CD4-positive, alpha-beta T cell treated with Interleukin-12 subunit alpha and Interleukin-12 subunit beta, for 1 hour (primary cell): ENCODE measurements around the gene KCNMA1.

Source experiments
- DNase-seq: peaks from one replicate; pipeline ENCODE4 v3.0.0-alpha.2; 2020

The KCNMA1 gene

DNA sequence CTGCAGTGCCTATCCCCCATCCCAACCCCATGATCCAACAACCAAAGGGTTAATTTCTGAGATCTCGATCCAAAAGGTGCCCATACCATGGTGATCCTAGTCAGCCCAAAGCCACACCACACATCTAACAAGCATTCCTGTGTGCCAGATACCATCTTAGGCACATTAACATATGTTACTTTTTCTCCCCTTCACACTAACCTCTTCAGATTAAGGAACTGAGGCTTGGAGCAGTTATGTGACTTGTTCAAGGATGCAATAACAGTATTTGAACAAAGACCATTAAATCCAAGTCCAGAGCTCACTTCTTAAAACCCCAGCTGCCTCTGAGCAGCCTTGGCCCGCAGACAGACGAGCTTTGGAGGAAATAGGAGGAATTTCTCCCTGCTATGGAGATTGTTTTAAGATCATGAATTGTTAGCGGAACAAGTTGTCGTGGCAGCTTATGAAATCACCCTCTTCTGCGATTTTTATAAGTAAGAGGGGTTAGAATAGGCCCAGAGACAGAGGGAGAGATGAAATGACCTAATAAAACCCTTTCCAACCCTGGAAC, 327.2 kb downstream of the KCNMA1 start:
- DNase-seq: no peak

DNA sequence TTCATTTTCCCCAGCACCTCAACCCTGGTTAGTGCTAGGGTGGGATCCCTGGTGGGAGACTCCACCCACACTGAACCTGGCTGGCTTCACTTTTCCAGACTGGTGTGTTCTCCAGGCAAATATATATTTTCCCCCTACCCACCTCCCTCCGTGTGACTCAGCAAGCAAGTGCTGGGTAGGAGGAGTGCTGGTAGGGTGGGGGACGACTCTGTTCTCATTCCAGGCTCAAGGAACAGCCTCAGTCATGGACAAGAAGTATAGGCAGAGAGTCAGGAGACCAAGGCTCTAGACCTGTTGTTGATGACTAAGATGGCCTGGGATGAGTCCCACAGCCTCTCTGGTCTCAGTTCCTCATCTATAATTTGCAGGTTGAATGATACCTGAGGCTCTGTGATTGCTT, 328.1 kb downstream of the KCNMA1 start:
- DNase-seq: no peak

DNA sequence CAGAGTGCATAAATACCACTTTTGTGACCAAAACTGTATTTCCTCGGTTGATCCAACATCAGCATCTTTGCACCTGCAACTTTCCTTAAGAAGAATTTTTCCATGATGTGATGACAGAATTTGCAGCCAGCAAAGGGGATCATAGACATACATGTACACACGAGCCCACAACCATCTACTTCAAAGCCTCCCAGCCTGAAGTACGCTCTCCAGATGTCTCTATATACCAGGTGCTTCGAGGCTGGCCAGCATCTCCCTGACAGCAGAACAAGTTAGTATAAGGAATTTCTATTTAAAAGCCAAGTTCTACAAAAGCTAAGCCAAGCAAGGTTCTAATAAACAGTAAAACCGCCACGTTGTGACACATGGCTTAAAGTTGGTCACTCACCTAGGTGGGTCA, 328.5 kb downstream of the KCNMA1 start:
- no peak for DNase-seq

DNA sequence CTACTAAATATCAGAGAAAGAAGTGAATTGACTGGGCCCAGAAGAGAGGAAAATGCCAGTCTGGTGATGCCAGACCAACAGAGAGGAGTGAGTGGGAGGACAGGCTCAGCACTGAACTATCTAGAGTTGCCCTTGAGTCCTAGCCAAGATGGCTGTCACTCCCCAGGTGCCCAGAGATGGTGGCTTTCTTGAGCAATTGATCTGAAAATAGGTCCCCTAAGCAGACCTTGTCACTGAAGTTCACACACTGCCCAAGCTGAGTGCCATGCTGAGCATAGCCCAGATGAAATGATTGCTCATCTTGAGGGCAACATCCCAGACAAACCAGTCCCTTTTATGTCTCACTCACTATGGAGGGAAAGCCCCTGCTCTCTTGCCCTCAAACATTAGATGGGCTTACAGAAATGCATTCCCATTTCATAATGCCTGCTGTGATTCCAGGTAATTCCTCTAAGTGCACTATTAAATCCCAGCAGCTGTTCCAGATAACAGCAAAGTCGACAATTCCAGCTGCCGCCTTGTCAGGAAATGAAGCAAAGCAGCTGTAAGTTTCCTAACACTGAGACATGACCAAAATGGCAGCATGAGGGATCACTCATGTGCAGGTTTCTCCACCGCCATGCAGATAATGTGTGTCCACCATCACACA, 329.4 kb downstream of the KCNMA1 start:
- DNase-seq: no peak

DNA sequence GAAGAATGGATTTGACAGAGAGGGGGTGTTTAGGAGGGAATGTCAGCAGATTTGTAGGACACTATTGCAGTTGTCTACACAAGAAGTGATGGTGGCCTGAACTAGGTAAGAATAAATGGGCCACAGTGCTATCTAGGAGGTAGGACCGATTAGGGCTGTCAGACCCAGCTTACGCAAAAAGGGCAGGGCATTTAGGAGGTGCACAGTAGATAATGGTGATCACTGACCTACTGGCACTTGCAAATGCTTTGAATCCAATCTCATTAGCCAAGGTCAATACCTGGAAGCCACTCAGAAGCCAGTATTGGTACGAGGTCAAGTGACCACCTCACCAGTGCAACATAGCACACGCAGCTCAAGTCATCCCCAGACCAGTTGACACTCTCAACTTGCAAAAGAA, 330.9 kb downstream of the KCNMA1 start:
- DNase-seq: no peak

DNA sequence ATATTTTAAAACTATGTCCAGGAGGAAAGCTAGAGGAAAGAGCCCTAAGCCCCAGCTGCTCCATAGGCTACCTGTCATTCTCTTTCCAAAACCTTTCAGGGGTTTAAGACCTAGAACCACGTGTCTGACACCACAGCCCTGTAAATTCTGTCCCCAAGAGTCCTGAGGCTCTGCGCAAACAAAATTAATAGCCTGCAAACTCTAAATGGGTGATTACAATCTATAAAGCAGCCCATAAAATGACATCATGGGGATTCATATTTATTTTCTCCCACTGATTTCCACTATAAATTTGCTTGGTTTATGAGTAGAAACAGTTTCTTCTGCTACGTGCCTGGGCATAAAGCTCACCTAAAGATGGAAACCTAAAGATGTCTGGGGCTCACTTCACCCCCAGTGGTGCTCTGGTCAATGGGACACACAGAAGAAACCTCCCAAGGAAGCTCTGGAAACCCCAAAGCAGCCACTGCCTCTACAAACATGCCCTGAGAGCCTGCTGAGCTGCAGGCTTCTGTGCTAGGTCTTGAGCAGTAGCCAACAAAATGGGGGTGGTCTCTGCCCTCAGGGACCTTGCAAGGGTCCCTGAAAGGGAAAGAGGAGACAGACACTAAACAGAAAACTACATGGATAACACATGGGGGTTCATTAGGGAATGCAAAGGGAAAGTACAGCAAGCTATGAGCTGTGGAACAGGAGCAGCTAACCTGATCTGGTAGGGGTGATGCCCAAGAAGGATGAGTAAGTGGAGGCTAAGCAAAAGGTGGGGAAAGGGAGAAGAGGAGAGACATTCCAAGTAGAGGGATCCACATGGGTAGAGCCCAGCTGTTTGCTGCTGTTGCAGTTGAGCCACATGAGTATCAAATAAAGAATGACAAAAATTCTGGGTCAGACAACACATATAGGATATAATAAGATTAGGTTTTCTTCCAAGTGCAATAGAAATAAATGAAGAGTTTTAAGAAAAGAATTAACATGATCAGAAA, 331.7 kb downstream of the KCNMA1 start:
- DNase-seq: no peak

DNA sequence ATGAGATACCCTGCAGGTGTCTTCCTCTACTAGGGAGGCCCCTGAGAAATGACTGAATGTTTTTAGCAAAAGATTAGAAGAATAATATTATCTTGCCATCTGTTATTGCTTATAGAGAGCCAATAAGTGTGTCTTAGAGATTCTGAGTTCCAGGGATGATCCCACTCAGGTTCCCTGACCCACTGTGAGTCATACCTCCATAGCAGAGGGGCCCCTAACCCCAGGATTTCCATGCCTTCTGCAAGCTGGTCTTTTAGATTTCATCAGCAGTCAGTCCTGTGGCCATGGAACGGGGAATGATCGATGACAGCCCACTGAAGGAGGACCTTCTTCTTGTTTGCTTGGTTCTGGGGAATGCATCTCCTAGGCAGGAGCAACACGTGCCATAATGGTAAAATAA, 333.4 kb downstream of the KCNMA1 start:
- no peak for DNase-seq

DNA sequence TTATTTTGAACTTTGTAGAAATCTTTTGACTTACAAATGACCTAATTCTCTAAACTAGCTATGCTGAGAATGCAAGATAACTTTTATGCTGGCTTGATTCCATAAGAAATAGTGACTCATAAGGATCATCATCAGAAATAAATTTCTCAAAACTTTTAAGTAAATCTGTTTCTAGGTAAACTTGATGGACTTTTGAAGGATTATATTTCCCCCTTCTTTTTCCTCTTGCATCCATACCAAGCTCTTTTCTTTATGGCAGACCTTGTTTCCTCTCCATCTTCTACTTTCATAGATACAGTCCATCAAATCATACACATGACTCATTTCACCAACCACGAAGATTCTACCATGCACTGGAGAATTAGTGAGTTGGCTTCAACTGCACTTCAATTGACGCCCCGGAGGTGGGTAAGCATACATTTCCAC, 336.3 kb downstream of the KCNMA1 start:
- DNase-seq: no peak

DNA sequence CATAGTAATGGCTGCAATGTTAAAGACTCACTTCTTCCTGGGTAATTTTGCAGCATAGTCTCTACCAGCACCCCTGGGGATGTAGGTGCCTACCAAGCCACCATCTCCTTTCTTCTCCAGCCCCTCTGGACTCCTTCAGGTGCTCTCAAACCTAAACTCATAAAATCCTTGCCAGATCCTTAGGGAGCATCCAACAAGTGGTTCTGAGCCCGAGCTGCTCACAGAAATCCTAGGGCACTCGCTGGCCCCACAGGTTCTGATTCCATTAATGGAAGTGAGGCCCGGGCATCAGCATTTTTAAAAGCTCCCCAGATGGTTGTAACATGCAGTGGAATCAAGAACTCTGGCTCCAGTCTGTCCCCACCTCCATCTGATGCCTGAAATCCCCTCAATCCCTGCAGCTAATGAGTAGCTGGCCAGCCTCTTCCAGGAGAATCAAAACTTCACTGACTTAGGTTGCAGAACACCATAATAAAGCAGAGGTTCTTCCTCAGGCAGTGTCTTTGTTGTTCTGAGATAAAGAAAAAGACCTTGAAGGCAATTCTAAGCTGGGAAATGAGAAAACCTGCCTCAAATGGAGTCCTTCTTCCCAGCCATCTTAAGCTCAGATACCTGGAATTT, 336.8 kb downstream of the KCNMA1 start:
- DNase-seq: no peak

DNA sequence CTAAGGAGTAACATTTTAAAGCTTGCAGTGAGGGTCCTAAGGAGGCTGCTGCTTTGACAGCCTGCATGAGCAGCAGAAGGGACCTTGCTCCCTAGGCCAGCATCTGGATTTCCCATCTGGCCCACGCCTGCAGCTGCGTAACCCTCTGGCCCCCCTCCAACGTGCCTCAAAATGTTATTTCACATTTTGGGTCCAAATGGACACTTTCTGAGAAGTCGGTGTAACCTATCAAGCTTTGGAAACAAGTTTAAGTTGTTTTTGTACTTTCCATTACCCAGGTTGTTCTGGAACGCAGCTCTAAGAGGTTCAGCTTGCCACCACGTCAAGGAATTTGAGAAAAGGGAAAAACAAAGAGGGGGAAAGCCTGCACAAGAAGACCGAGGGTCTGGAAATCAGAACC, 338.3 kb downstream of the KCNMA1 start:
- no peak for DNase-seq

DNA sequence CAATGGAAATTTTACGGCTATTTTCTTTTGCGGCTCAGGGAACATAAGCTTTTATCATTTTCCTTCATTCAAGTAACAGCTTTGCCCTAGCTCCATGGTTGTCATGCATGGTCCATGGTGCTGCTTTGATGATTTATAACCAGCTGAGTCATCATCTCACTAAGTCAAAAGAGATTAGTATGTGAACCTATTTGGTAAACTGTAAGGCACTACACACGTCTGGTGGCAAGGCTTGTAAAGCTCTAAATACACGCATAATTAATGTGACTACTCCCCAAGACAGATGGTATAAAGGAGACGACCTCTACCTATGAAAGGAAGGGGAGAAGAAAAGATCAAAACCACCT, 340.2 kb downstream of the KCNMA1 start:
- DNase-seq: no peak

DNA sequence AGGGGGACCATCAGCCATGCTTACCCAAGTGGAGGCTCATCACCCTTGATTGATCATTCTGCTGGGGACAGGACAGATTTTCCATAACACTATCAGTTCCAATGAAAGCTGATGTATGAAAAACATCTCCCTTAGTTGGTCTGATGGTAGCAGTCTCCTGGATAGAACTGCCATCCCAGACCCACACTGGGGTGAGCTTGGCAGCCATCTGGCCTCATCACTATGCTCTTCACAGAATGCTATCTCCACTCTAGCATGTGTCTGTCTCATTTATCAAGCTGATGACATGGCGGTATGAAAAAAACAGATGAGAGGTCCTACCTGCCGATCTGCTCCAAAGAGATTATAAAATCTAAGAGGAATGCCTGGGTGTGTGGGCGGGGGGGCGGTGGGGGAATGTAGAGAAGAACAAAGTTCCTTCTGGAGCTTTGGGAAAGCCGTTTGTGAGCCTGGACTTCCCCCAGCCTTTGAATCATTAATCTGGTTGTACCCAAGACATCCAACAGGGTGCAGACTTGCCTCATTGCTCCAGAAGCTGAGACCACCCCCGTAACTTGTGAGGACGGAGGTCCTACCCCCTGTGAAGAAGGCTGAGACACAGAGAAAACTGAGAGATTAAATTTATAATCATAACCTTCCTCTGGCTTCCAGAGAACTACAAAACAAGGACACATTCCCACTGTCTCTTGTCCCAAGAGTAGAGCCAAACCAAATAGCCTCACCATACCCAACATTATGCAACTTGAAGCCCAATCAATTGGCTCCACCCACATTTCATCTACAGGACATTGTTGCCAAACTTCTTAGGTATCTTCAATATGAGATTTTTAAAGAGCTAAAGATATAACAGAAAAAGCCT, 340.8 kb downstream of the KCNMA1 start:
- no peak for DNase-seq

DNA sequence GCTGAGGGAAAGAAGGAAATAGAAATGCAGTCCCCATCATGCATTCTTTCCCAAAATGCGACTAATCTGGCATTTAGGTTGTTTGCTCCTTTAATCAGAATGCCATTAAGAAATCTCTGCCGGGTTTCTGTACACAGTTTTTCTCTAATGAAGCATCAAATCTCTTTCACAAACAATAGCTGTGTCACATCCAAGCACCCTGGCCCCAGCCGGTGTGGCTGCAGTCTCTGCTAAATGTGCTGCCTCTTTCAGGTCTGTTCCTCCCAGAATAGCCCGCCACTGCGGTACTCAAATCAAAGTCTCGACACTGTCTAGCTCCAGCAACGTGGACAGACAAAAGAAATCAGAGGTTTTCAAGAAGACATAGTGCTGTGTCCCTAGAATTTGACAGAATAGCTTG, 343.8 kb downstream of the KCNMA1 start:
- no peak for DNase-seq

DNA sequence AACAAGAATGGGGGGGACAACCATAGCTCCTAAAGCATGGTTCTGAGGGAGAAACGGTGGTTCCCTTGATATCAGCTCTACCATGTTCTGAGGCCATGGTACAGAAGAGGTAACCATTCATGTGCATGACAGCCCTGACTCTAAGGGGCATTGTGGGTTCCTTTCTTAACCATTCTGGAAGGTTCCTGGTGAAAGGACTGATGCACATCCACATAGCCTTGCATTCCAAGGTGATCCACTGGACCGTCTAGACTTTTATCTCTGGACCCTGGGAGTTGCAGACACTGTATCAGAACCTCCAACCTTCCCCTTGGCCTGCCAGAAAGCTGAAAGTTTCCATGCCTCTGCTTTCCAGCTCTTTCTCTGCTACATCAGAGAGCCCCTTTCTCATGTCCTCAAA, 344.3 kb downstream of the KCNMA1 start:
- no peak for DNase-seq

DNA sequence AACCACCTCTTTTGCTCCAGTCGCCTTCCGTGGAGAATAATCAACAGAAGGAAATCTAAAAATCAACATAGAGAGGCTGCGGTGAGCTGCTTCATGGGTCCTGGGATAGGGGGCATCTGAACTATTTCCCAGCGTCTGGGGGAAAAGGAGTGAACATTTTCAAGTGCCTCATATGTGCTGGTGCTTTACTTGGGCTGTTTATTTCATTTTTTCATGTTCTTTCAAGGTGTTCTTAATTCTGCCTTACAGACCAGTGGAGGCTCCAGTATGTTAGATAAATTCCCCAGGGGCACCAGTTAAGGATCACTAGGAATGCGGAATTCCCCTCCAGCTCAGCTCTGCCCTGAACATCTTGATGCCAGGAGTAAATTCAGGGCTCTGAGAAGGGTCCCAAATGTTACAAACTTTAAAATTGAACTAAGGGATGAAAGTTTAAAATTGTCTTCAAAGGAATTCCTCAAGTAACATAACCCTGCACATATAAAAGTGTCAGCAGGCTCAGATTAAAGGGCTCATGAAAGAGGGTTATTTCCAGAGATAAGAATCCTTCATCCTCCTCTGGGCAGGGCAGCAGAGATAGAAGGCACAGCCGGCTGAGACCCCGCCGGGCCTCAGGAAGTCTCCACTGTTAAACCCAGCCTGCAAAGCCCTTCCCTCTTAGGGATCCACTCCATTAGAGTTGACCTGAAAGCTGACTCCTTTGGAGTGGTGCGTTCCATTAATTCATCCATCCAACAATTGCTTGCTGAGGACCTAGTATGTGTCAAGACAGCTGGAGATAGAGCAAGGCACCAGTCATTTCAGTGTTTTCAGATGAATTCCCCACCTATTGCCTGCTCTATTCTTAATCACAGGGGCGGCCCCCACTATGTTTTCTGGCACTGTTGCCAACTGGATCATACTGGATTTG, 345.8 kb downstream of the KCNMA1 start:
- DNase-seq: no peak

DNA sequence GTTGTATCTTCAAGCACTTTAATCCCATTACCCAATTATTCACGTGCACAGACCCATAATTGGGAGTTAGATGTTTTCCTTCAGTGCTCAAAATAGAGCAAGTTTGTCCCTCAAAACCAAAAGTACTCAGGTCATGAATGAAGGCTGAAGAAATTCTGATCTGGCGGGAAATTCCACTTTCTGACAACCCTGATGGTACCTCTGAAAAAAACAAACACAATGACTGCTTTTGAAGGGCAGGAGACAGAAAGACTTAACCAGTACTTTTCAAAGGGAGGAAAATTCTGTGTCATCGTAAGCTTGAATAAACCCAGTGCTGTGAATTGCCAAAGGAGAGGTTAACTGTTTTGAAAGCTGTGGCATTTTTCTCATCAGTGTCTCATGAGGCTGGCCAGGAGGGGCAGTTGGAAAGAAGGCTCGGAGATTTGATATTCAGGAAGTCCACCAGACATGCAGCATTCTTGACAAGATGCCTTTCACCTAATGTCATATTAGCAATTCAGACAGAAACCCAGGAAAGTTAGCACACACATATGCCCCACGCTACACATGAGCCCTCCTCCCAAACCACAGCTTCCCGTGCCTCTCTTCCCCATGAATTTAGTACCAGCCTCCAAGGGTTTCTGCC, 347.0 kb downstream of the KCNMA1 start:
- no peak for DNase-seq

DNA sequence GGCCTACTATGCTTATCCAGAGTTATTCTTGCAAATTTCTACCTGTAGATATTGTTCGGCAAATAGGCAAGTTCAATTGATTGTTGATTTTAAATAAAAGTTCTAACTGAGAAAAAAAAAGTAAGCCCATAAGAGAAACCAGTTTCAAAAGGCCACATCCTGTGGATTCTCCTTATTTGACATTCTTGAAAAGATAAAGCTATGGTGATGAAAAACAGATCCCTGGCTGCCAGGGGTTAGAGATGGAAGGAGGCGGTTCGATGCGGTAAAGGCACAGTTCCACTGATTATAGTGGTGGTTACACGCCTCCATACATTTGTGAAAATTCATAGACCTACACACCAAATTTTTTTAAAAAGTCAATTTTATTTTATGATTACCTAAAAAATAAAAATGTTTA, 347.8 kb downstream of the KCNMA1 start:
- DNase-seq: no peak

DNA sequence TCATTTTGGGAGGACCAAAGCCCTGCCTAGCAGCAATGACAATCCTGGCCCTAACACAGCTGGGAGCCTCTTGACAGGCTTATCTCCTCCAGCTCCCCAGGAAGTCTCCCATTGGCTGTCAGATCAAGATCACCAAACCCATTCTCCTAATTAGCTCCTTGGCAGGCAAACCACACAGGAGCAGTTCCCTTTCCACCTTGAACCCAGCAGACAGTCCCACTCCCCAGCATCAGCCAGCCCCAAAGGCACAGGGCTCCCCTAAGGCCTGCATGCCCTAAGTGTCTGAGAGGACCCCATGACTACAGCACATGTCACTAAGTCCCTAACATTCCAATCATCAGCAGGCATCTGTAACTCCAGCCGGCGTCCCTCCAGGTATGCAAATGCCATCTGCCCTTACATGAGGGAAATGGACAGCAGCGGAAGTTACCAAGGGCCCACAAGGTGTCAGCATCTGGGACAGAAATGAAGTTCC, 348.5 kb downstream of the KCNMA1 start:
- DNase-seq: no peak

DNA sequence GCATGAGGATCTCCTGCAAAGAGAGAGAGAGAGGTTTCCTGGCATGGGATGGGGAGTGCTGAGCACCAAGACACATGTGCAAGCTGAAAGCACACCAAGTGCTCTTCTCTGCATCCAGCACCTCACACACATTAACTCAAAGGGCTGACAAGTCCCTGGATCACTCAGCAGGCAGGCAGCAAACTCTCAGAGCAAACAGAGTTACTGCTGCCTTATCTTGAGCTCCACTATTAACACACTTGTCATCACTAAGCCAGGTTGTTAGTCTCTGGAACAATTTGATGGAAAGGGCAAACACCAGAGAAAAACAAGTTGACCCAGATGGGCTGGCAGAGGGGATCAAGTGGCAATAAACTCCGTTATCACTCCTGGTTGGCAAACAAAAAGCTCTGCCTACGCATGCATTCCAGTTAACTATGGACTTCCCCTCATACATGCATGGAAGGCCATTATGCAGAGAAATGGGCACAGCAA, 349.9 kb downstream of the KCNMA1 start:
- DNase-seq: no peak
